Measurements from ENCODE around the gene UBE2D2. TPM values are rescaled to one million over a fixed set of nuclear protein-coding genes. Genes with fewer than 3 reads are reported as not detected.

The UBE2D2 gene
- total RNA-seq, 1 donor from 2014 or later = 116 TPM

DNA sequence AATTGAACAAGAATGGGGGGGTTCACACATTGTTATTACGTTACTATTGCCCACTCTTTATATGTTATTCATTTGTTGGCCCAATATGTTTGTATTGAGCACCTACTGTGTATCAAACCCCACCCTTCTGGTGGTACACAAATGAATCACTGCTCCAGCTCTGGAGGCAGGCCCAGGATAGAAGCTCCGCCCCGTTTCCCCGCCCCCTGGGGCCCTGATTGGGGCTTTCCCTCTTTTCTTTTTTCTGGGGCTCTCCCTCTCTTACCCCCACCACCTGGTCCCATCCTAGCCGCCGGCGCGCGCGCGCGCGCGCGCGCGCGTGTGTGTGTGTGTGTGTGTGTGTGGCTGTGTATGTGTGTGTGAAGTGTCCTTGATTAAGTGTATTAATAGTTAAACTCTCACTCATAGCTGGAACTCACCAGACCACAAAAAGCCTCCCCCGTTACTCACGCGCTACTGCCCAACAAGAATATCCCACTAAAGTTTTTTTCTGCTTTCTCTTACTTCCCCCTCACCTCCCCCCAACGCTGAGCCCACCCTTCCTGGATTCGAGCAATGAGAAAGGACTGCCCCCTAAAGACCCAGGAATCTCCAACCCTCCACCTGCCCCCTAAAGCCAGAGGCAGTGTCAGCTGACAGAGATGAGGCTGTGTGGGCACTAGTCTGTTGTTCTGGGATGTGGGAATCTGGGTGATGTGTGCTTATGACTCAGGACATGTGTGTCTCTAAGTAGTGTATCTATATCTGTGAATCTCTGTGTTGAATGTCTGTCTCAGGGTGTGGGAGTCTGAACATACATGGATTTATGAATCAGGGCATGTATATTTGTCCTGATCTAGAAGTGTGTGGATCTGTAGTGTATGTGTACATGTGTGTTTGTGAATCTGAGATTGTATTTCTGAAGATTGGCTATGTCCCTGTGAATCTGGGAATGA is 91.0 kb downstream of the UBE2D2 start:
- peak; percentile 14 for ATAC-seq
- peak; percentile 77 for DNase-seq (ENCODE audit: missing footprints)
- intact Hi-C loops (cut with DNase I) = loop anchor here (2.0 kb wide), 1 partner anchor 35 kb away; no protein-coding TSS in a partner anchor

DNA sequence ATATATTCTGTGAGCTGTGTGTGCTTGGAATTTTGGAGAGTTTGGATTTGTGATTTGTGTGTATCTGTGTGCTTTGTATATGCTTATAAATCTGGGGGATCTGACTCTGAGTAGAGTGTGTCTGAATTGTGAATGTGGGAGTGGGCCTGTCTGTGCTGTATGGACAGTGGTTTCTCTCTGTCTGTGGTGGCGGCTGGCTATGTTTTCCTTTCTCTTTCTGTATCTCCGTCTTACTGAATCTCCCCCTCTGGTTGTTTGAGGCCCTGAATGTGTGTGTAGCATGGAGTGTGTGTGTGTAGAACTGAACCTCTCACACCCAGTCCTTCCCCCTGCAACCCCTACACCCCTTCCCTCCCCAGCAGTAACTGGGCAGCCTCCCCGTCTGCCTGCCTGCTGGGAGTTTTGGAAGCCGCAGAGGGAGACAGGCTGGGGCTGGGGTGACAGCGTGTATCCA is 91.7 kb downstream of the UBE2D2 start:
- DNase-seq (ENCODE audit: missing footprints) = no peak
- no peak for ATAC-seq
- intact Hi-C loops (cut with DNase I) = no loop called here

DNA sequence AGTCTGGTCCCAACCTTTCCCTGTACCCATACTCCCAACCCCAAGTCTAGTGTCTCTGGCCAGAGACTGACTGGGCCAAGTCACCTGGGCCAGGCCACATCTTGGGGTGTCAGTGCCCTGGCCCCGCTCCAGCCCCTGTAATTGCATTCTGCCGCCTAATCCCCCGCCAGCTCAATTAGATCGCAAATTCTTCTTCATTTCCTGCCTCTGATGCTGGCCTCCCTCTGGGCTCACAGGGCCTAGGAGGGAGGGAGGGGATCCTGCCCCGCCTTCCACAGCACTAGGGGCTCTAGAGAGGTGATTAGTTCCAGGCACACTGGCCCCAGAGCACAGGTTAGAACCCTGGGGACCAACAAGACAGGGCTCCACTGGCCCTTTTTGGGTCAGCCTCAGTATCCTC is 92.5 kb downstream of the UBE2D2 start:
- intact Hi-C loops (cut with DNase I) = no loop called here

DNA sequence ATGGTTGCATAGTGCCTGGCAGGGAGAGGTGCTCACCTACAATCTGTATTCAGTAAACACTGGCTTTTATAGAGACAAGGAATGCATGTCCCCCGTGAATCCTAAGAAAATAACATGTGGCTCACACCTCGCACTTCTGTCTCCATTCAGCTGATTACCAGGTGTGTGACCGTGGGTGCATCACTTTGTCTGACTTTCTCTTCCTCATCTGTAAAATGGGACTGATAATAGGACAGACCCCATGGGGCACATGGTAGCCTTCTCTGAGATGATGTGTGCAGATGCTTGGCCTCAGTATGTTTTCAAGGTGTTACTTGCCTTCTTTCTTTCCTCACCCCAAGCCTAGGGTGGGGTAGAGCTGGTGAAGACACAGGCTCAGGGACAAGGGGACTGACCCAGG is 93.3 kb downstream of the UBE2D2 start:
- ATAC-seq (no peak), DNase-seq (ENCODE audit: missing footprints) (peak; percentile 6)
- intact Hi-C loops (cut with DNase I) = no loop called here

More for the DNA sequence above, 92.5 kb downstream of the UBE2D2 start:
- no peak for ATAC-seq
- peak; percentile 42 for DNase-seq (ENCODE audit: missing footprints)

DNA sequence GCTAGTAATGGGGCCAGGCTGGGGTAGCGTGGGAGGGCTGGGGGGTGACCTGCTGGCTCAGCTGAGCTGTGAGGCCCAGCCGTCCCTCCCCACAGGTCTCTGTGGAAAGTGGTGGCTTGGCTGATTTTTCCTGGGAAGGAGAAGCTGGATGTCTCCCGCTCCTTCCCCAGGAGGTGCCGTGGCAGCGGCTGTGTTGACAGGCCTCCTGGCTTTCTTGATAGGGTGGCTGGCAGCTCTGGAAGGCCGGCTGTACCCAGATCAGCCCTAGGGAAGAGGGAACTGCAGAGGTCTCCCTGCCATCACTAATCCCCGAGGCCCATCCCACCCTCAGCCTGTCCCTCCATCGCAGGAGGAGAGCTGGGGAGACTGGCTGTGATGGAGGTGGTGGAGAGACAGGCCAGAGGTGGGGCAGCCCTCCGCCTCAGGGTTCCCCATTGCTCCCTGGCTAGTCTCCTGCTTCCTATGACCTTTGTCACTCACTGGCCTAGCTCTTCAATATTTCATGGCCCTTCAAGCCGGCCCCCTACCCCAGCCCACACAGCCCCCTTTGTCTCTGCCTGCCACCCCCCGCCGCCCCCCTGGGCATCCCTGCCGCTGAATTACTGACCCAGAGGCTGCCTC is 93.8 kb downstream of the UBE2D2 start:
- ATAC-seq = peak; percentile 12
- DNase-seq (ENCODE audit: missing footprints) = peak; percentile 63
- intact Hi-C loops (cut with DNase I) = no loop called here

DNA sequence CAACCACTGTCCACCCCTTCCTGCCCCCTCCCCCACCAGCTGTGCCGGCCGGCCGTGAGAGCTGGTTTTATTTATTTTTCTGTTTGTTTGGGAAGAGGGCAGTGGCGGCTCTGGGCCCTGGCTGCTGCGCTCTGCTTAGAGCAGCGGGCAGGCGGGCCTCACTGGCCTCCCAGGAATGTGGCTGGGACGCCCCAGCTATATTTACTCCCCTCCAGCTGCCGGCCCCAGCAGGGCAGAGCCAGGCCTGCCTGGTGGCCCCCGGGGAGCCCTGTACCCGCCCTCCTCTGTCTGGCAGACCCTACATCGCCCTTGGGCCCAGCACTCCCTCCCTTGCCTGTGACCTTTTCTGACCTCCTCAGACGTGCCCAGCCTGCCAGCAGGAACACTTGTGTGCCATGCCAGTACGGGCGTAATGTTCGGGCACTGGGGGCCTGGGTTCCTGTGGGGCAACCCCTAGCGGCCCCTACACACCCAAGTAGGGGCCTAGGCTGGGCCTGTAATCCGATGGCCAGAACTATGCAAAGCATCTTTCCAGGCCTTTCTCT is 94.7 kb downstream of the UBE2D2 start:
- ATAC-seq (peak; percentile 65), DNase-seq (ENCODE audit: missing footprints) (peak; percentile 85)
- intact Hi-C loops (cut with DNase I) = no loop called here

DNA sequence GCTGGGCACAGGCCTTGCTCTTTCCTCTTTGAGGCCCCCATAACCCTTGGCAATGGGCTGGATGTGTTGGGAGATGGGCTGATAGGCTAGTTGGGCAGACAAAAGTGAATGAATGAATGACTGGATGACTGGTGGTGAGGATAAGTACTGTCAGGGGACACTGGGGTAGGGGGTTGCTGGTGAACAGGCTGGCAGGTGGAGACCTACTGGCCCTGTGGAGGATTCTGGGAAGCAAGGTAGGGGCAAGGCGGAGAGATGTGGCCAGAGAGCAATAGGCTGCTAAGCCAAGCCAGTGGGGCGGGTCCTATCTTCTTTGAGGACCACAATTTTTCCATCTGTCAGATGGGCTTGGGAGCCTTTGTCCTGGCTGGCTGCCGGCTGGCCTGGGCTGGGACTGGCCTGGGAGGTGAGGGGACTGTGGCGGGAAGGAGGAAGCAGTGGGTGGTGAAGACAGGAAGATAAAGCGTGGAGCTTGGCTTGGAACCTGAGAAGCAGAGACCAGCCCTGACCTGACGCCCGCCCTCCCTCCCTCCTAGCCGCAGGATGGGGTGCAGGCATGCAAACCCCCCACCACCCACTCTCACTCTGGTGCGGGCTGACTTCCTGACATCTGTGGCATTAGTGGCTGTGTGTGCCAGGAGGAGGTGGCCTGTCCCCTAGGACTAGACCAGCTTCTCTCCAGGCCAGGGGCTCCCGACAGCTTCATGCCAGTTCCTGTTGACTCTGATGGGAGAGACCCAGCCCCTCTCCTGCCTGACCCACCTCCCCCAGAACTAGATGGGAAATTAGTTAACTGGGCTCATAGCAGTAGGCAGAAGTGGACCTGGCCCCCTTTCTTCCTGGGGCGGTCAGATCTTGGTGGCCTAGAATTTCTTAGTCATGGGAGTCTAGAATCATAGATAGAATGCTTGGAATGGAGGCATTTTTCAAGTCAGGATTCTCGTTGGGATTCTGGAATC is 96.5 kb downstream of the UBE2D2 start:
- intact Hi-C loops (cut with DNase I) = no loop called here
- DNase-seq (ENCODE audit: missing footprints) (no peak), ATAC-seq (no peak)

DNA sequence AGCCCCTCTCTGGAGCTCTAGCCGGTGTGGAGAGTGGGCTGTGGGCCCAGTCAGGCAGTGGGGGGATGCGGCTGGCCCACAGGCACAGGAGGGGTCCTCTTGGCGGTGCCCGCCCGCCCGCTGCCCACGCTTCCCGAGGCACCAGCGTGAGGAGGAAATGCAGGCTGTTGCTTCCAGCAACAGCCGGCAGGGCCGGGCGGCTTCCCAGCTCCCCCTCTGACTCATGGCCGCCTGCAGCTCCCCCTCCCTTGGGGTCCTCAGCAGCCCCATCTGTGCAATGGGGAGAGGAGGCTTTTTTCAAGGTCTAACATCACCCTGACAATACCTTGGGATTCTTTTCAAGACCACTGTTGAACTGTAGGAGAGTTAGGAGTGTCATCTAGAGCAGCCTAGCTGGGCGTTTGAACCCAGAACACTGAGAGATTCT is 97.4 kb downstream of the UBE2D2 start:
- DNase-seq (ENCODE audit: missing footprints) (no peak), ATAC-seq (no peak)
- intact Hi-C loops (cut with DNase I) = no loop called here

DNA sequence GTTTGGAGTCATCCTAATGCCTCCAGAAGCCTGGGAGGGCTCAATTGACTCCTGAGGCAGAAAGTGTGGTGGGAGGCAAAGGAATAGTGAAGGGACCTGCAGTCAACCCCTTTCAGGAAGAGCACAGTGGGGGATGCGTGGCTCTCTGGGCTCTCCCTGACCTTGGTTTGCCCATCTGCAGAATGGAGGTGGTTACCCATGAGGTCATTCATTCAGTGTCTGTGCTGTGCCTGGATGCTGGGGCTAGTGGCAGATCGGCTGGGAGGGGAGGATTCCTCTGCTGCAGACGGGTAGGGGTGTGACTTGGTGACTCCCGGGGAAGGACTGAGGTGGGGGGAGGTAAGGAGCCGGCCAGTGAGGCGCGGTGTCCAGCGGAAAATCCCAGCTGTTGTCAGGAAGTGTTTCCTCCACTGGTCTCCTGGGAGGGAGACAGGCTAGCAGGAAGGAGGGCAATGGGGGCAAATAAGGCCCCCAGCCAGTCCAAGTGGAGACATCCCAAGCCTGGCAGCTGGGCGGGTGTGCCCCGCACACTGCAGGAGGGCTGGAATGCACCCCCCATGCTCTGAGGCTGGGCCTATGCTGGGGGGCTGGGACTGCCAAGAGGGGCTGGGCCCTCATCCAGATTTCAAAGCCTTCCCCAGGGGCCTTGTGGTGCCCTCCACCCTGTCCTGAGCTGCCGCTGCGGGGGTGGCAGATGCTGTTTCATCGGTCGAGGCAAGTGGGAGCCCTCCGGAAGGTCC is 98.0 kb downstream of the UBE2D2 start:
- ATAC-seq (peak; percentile 8), DNase-seq (ENCODE audit: missing footprints) (peak; percentile 72)
- intact Hi-C loops (cut with DNase I) = no loop called here

DNA sequence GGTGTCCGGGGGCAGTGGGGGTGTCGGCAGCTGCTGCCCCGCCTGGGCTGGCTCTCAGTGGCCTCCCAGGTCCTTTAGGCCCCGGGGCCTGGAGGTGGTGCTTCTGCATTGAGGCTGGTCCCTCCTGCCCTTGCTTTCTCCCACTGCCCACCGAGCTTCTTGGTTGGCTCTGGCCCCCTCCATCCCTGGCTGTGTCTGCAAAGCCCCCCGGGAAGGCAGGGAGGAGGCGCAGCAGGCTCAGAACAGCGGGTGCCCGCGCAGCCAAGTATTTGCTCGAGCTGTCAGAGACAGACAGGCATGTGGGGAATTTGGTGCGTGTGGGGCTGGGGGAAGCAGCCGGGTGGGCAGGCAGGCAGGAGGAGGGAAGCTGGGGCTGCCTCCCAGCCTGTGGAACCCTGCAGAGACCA is 98.6 kb downstream of the UBE2D2 start:
- intact Hi-C loops (cut with DNase I) = no loop called here
- no peak for DNase-seq (ENCODE audit: missing footprints)
- ATAC-seq = peak; percentile 1

DNA sequence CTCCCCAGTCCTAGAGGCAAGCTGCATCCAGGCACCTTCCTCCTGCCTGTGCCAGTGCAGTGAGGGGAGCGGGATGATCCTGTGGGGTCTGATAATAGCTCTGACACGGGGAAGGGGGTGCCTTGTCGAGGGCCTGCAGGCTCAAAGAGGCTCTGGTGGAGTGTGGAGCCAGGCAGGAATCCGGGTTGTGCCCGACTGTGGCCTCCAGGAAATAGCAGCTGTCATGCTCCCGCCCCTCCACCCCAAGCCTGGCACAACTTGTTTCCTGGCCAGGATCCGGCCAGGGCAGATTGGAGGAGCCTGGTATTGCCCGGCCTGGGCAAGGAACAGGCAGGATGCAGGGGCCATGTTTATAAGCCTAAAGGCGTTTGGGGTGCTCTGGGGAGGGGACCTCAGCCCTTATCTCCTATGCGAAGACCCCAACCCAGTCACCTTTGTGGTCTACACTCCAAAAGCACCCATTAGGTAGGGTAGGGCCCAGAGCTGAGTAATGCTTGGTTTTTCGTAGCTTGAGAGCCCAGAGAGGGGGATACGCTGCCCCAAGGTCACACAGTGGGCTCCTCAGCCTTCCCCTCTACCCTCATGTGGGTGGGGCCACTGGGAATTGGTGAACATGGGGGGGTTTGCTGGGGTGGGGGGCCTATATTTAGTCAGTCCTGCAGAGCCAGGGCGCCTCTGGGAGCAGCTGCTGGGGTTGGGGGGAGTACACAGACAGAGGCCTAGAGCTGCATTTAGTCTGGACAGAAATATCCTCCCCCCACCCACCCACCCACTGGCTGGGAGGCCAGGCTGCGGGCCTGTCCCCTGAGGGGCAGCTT is 99.2 kb downstream of the UBE2D2 start:
- ATAC-seq = peak; percentile 63
- peak; percentile 86 for DNase-seq (ENCODE audit: missing footprints)
- intact Hi-C loops (cut with DNase I) = no loop called here

DNA sequence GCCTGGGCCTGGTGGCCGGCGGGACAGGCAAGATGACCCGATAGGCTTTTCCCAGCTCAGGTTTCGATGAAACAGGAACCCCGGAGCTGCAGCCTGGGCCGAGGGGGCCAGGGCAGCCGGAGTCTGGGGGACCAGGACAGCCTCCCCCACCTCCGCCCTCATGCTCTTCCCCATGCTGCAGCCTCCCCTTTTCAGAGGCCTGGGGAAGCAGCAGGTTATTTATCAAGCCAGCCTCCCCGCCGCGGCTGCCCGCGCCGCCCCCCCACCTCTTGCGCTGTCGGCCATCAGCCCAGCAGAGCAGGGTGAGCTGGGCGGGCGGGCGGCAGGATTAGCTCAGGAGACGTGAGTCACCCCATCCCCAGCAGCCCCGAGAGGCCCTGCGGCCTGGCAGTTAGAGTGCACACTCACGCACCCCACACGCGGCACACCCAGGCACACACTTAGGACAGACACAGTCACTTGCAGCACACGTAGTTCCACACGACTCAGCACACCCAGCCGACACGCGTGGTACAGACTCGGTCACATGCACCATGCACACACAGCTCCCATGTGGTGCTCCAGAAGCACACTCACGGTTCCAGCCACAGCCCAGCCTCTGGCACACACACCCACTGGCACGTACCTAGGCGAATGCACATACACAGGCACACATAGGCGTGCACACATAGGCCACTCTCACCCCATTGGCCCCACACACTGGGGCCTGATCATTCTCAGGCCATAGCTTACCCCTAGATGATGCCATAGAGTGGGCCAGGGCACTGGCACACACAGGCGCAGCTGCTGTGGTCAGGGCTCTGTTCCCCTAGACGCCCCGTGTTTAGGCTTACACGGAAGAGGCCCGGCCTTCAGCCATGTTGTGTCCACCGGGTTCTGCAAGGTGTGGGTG is 100.0 kb downstream of the UBE2D2 start:
- DNase-seq (ENCODE audit: missing footprints) (peak; percentile 89), ATAC-seq (peak; percentile 72)
- intact Hi-C loops (cut with DNase I) = no loop called here

DNA sequence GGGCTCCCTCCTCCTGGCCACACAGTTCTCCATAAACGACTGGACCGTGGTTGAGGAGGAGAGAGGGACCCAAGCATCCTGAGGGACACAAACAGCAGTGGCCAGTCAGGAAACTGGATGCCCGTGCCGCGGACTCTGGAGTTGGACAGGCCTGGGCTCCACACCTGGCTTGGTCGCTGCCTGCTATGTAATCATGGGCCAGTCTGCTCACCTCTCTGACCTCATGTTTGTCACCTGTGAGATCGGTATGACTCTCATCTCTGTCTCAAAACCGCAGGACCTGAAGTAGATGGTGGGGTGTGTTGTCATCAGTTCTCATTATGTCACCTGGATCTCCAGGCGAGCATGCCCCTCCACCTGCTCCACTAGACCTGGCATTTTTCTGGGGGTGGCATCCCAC is 101.5 kb downstream of the UBE2D2 start:
- intact Hi-C loops (cut with DNase I) = no loop called here
- no peak for ATAC-seq
- DNase-seq (ENCODE audit: missing footprints) = no peak

DNA sequence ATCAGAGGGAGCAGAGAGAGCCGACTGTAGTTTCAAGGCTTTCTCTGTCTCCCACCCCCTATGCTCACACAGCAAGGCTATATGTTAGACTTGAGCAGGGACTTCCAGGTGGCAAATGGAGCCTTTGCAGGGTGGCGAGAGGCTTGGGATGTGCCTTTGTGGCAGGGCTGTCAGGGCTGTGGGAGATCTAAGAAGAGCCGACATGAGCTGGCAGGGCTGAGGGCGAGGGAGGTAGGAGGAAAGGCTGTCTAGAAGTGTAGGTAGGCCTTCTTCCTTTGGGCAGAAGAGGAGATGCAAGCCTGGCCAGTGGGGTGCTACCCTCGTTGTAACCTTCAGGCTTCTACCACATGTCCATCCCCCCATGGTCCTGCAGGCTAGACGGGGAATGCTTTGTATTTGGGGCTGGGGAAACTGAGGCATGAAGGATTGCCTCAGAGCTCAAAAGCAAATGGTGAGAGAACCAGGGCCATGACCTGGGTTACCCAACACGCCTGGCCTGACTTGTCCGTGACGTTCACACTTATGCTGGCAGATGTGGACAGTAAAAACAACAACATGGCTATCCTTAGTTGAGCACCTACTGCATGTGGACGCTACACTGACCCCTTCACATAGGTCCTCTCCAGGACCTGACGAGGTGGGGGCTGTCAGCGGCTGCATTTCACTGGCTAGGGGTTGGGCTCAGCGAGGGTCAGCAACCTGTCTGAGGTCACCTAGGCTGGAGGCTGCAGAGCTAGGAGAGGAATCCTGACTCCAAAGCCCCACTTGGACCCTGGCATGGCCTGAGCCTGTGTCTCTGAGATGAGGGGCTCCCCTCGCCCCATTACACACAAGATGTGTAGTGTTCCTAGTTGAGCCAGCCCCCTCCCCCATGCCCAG is 102.3 kb downstream of the UBE2D2 start:
- ATAC-seq = no peak
- DNase-seq (ENCODE audit: missing footprints) = no peak
- intact Hi-C loops (cut with DNase I) = no loop called here

DNA sequence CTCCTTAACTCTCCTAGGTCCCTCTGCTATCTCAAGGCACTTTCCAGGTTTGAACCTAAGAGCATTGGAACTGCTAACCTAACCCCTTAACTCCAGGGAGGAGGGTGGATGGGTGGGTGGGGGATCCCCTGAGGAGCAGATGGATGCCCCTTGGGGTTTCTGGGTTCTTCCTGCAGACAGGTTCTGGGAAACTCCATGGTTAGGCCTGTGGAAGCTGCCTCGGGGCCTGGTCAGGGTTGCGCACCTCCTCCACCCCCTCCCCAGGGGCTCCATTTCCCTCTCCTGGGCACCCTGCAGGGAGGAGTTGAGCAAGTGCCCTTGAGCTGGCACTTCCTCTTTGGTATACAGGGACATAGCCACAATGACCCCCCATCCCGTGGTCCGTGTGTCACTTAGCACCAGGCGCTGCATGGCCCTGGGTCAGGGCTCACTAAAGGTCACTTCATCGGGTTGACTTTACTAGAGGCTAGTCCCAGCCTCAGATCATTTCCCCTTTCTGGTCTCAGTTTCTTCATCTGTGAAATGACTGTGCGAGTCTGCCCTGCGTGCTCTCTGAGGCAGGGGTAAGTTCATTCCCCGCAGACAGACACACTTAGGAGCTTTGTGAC is 103.1 kb downstream of the UBE2D2 start:
- DNase-seq (ENCODE audit: missing footprints) = peak; percentile 77
- no peak for ATAC-seq
- intact Hi-C loops (cut with DNase I) = no loop called here

All from Right ventricle myocardium inferior (tissue), 1 donor.